Liver (tissue), 9 donors: ENCODE results near the gene CALY. TPM values are rescaled to one million over a fixed set of nuclear protein-coding genes. Genes with fewer than 3 reads are reported as not detected.

Experiments used
- DNase-seq: peaks from one replicate; pipeline ENCODE4 v3.0.0-alpha.2; 2017; ENCODE audit warnings: low spot score
- H3K27ac ChIP-seq, 2 donors: one replicate each; pipeline ENCODE4 v1.7.0; 2013; ENCODE audit warnings: inconsistent platforms in 2 of 2, low read length in 2 of 2, control low read depth in 1 of 2, low read depth in 1 of 2, mild to moderate bottlenecking in 1 of 2
- H3K27me3 ChIP-seq, 4 donors: one replicate each; pipeline versions ENCODE4 v1.6.1 to v1.7.0; 2013; ENCODE audit warnings: low read length in 3 of 4, inconsistent platforms in 1 of 4, mild to moderate bottlenecking in 1 of 4, moderate library complexity in 1 of 4; ENCODE audit not compliant: control insufficient read depth in 4 of 4, insufficient read depth in 4 of 4
- H3K36me3 ChIP-seq, 4 donors: one replicate each; pipeline versions ENCODE4 v1.6.1 to v1.7.0; 2013; ENCODE audit warnings: low read length in 3 of 4, mild to moderate bottlenecking in 3 of 4, low read depth in 1 of 4, moderate library complexity in 1 of 4; ENCODE audit not compliant: control insufficient read depth in 4 of 4, insufficient read depth in 3 of 4
- H3K4me1 ChIP-seq, 4 donors: one replicate each; pipeline versions ENCODE4 v1.6.1 to v1.7.0; 2013; ENCODE audit warnings: low read length in 3 of 4, mild to moderate bottlenecking in 3 of 4, moderate library complexity in 1 of 4; ENCODE audit not compliant: control insufficient read depth in 4 of 4, insufficient read depth in 4 of 4
- H3K4me3 ChIP-seq, 3 donors: one replicate each; pipeline versions ENCODE4 v1.6.1 to v1.7.0; 2013; ENCODE audit warnings: low read length in 3 of 3, control low read depth in 1 of 3, low read depth in 1 of 3, mild to moderate bottlenecking in 1 of 3
- H3K9ac ChIP-seq, 2 donors: one replicate each; pipeline ENCODE4 v1.7.0; 2013; ENCODE audit warnings: low read length in 2 of 2, mild to moderate bottlenecking in 2 of 2, moderate library complexity in 2 of 2, control low read depth in 1 of 2, low read depth in 1 of 2
- H3K9me3 ChIP-seq, 4 donors: one replicate each; pipeline versions ENCODE4 v1.6.1 to v1.7.0; 2013; ENCODE audit warnings: low read length in 3 of 4; ENCODE audit not compliant: control insufficient read depth in 4 of 4
- ATF3 ChIP-seq: IDR thresholded peaks from 2 replicates; pipeline ENCODE4 v1.6.1; 2016; ENCODE audit warnings: antibody characterized with exemption
- CTCF ChIP-seq: fragments of 150-350 bp; IDR thresholded peaks from 2 replicates; pipeline ENCODE4 v1.5.1; 2017; ENCODE audit warnings: improper control_type of control experiment, low read depth, low read length; ENCODE audit not compliant: missing input control
- FOXA1 ChIP-seq: IDR thresholded peaks from 2 replicates; pipeline ENCODE4 v1.6.1; 2016; ENCODE audit warnings: antibody characterized with exemption
- FOXA2 ChIP-seq: IDR thresholded peaks from 2 replicates; pipeline ENCODE4 v1.6.1; 2016; ENCODE audit warnings: antibody characterized with exemption
- GABPA ChIP-seq, 2 donors: IDR thresholded peaks in 1 of 2; conservative IDR thresholded peaks in 1 of 2; 2 replicates each; pipeline ENCODE4 v1.6.1; 2016; ENCODE audit warnings: antibody characterized with exemption in 2 of 2, mild to moderate bottlenecking in 1 of 2, moderate library complexity in 1 of 2
- HNF4A ChIP-seq, 2 donors: conservative IDR thresholded peaks; 2 replicates each; pipeline ENCODE4 v1.6.1; 2016; ENCODE audit warnings: antibody characterized with exemption in 2 of 2, mild to moderate bottlenecking in 2 of 2
- HNF4G ChIP-seq: IDR thresholded peaks from 2 replicates; pipeline ENCODE4 v1.6.1; 2016; ENCODE audit warnings: antibody characterized with exemption
- NR2F2 ChIP-seq: IDR thresholded peaks from 2 replicates; pipeline ENCODE4 v1.6.1; 2016; ENCODE audit warnings: antibody characterized with exemption
- RAD21 ChIP-seq, 2 donors: IDR thresholded peaks; 2 replicates each; pipeline ENCODE4 v1.6.1; 2016; ENCODE audit warnings: antibody characterized with exemption in 2 of 2, mild to moderate bottlenecking in 2 of 2
- RXRA ChIP-seq, 2 donors: IDR thresholded peaks; 2 replicates each; pipeline ENCODE4 v1.6.1; 2017 to 2018; ENCODE audit warnings: antibody characterized with exemption in 2 of 2, mild to moderate bottlenecking in 1 of 2
- YY1 ChIP-seq: IDR thresholded peaks from 2 replicates; pipeline ENCODE4 v1.6.1; 2016; ENCODE audit warnings: antibody characterized with exemption, mild to moderate bottlenecking
- ZBTB33 ChIP-seq: IDR thresholded peaks from 2 replicates; pipeline ENCODE4 v1.6.1; 2016; ENCODE audit warnings: antibody characterized with exemption
- WGBS: extraction: QIAGEN DNeasy Blood & Tissue Kit; methylation state at CpG from one replicate; pipeline ENCODE4 v1.1.7; 2013; 5-methylcytosine and 5-hydroxymethylcytosine counted together
- polyA plus RNA-seq, 2 donors: library from polyadenylated mRNA; stranded (reverse) in 1 of 2; unstranded in 1 of 2; fragments of 200-250 nt in 1 of 2; fragments of >200 nt in 1 of 2; fragmentation: Nextera tagmentation in 1 of 2; extraction: Ambion mirVana in 1 of 2; gene quantifications; one replicate each; pipeline versions ENCODE4 v1.2.1 to v1.2.3, GENCODE V29; 2013 to 2015
- total RNA-seq, 2 donors: library from RNA; depleted of rRNA; stranded (reverse); fragments of >200 nt; gene quantifications; one replicate each; pipeline ENCODE4 v1.2.3, GENCODE V29; 2014
- donor health status: healthy.
- donor health status: healthy.
- donor health status: healthy.
- donor health status: healthy.
- donor health status: healthy.

The CALY gene
- total and polyA plus RNA-seq, 4 donors = 0.07 TPM; not detected in 3

- Histone ChIP-seq H3K36me3 (peaks cover 37 to 89% (median 62%) of the 10 kb centered on the region in 4 donors), H3K27me3 (no peaks in the 10 kb centered on the region), H3K9ac (no peak overlapping the region), H3K9me3 (no peaks in the 10 kb centered on the region), H3K27ac (no peak overlapping the region), H3K4me1 (no peaks in the 10 kb centered on the region), H3K4me3 (no peak overlapping the region)
- DNase-seq = no peak
- WGBS = 88% methylated on average over 18 of the region's 18 CpGs
- no peak for TF ChIP-seq HNF4G
- no peak for TF ChIP-seq FOXA1
- no peak for TF ChIP-seq FOXA2
- TF ChIP-seq CTCF = no peak
- no peak for TF ChIP-seq HNF4A (conservative IDR thresholded peaks at IDR 0.05)
- TF ChIP-seq ZBTB33 = no peak
- no peak for TF ChIP-seq GABPA (IDR thresholded peaks at IDR 0.05 in 1 of 2, conservative IDR thresholded peaks at IDR 0.05 in 1 of 2)
- no peak for TF ChIP-seq RXRA (IDR thresholded peaks at IDR 0.05)
- no peak for TF ChIP-seq RAD21 (IDR thresholded peaks at IDR 0.05)
- TF ChIP-seq ATF3 = no peak
- no peak for TF ChIP-seq YY1
- TF ChIP-seq NR2F2 = no peak
Measured at GRCh38 chr10:133286366-133286765, 50.3 kb downstream of the CALY start.

GRCh38 chr10:133285217-133285616 lies 51.5 kb downstream of the CALY start:
- Histone ChIP-seq H3K4me1 (peaks cover 0 to 4% (median under 1%) of the 10 kb centered on the region in 4 donors), H3K27me3 (no peaks in the 10 kb centered on the region), H3K9me3 (no peaks in the 10 kb centered on the region), H3K36me3 (peaks cover 40 to 87% (median 60%) of the 10 kb centered on the region in 4 donors), H3K9ac (no peak overlapping the region), H3K4me3 (no peak overlapping the region), H3K27ac (no peak overlapping the region)
- 96% methylated on average over 36 of the region's 36 CpGs for WGBS
- no peak for DNase-seq
- TF ChIP-seq RAD21 (IDR thresholded peaks at IDR 0.05) (no peak), HNF4G (no peak)

- Histone ChIP-seq H3K4me1 (peaks cover 0 to 16% (median 10%) of the 10 kb centered on the region in 4 donors), H3K27me3 (no peaks in the 10 kb centered on the region), H3K9ac (no peak overlapping the region), H3K4me3 (no peak overlapping the region), H3K27ac (no peak overlapping the region), H3K9me3 (no peaks in the 10 kb centered on the region), H3K36me3 (peaks cover 36 to 84% (median 53%) of the 10 kb centered on the region in 4 donors)
- 96% methylated on average over 24 of the region's 24 CpGs for WGBS
- no peak for TF ChIP-seq HNF4A (conservative IDR thresholded peaks at IDR 0.05)
- TF ChIP-seq YY1 = no peak
- TF ChIP-seq NR2F2 = no peak
- no peak for DNase-seq
Measured at GRCh38 chr10:133283931-133284330, 52.8 kb downstream of the CALY start.
